Measurements from ENCODE around the gene ZDHHC3.

ZDHHC3 gene

DNA sequence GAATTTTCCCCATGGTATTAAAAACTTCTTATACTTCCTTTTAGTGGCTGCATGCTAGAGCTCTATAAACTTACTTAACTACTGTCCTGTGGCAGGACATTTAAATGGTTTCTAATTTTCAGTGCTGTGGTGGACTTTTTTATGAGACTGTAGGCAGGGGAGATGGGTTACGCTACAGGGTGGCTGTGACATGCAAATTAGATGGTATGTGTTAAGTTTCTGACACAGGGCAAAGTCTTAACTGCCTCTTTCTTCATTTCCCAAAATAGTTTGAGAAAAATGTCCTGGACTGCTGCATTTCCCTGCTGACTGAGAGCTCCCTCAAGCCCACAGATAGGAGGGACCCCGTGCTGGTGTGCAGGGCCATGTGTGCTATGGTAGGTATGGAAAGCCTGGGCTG, 79.5 kb downstream of the ZDHHC3 start:
- Histone ChIP-seq H3K4me1 (ENCODE audit: control insufficient read depth, insufficient read depth, low read length) (no peaks in the 10 kb centered on the region), H3K9me3 (ENCODE audit: control insufficient read depth in 2 of 2, low read length in 2 of 2) (no peaks in the 10 kb centered on the region), H3K4me3 (ENCODE audit: low read length in 2 of 2) (no peak overlapping the region), H3K27ac (ENCODE audit: low read length) (no peak overlapping the region), H3K27me3 (ENCODE audit: control insufficient read depth in 1 of 2, insufficient read depth in 2 of 2, low read length in 2 of 2) (peaks cover 0 to 9% of the 10 kb centered on the region in 2 donors), H3K9ac (ENCODE audit: low read length in 2 of 2) (no peak overlapping the region), H3K36me3 (ENCODE audit: control insufficient read depth in 2 of 2, insufficient read depth in 2 of 2, low read length in 2 of 2) (no peaks in the 10 kb centered on the region)

DNA sequence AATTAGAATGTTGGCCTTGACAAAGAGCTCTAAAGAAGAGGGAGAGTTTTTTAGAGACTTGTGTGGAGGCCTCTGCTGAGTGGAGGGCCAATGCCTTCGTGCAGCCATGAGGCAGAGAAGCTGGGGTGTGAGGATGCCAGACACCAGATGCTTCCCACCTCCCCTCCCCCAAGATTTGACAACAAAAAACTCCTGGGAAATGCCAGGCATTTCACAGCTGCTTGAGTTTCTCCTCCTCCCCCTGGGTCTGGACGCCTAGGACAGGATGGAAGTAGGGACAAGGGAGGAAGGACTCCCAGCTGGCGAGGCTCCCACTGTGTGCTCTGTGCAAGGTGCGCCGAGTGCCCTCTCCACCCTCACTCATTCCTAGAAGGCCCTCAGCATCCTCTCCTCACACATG, 81.5 kb downstream of the ZDHHC3 start:
- H3K27me3 ChIP-seq (ENCODE audit: control insufficient read depth in 1 of 2, insufficient read depth in 2 of 2, low read length in 2 of 2), result peaks cover 0 to 4% of the 10 kb centered on the region in 2 donors
- no peak overlapping the region for H3K4me3 ChIP-seq (ENCODE audit: low read length in 2 of 2)
- no peak overlapping the region for H3K9ac ChIP-seq (ENCODE audit: low read length in 2 of 2)
- H3K4me1 ChIP-seq (ENCODE audit: control insufficient read depth, insufficient read depth, low read length), result no peaks in the 10 kb centered on the region
- no peaks in the 10 kb centered on the region for H3K9me3 ChIP-seq (ENCODE audit: control insufficient read depth in 2 of 2, low read length in 2 of 2)
- H3K36me3 ChIP-seq (ENCODE audit: control insufficient read depth in 2 of 2, insufficient read depth in 2 of 2, low read length in 2 of 2), result no peaks in the 10 kb centered on the region
- no peak overlapping the region for H3K27ac ChIP-seq (ENCODE audit: low read length)

DNA sequence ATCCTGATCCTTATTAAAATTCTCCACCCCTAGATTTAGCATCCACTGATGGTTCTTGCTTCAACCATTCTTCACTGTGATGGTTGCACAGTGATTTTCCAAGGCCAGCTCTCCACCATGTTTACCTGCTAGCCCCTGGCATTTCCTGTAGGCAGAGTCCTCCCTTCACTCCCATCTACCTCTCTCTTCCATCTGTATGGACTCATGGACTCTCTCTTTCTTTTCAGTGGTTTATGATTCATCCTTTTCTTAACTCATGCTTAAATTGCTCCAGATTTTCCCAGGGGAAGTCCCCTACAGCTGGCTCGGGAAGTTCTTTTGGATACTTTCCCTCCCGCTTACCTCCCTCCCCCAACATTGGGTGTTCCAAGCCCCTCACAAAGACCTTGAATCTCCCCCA, 82.9 kb downstream of the ZDHHC3 start:
- no peak overlapping the region for H3K4me3 ChIP-seq (ENCODE audit: low read length in 2 of 2)
- H3K4me1 ChIP-seq (ENCODE audit: control insufficient read depth, insufficient read depth, low read length), result no peaks in the 10 kb centered on the region
- no peaks in the 10 kb centered on the region for H3K36me3 ChIP-seq (ENCODE audit: control insufficient read depth in 2 of 2, insufficient read depth in 2 of 2, low read length in 2 of 2)
- no peak overlapping the region for H3K27ac ChIP-seq (ENCODE audit: low read length)
- no peaks in the 10 kb centered on the region for H3K27me3 ChIP-seq (ENCODE audit: control insufficient read depth in 1 of 2, insufficient read depth in 2 of 2, low read length in 2 of 2)
- H3K9ac ChIP-seq (ENCODE audit: low read length in 2 of 2), result no peak overlapping the region
- H3K9me3 ChIP-seq (ENCODE audit: control insufficient read depth in 2 of 2, low read length in 2 of 2), result no peaks in the 10 kb centered on the region

DNA sequence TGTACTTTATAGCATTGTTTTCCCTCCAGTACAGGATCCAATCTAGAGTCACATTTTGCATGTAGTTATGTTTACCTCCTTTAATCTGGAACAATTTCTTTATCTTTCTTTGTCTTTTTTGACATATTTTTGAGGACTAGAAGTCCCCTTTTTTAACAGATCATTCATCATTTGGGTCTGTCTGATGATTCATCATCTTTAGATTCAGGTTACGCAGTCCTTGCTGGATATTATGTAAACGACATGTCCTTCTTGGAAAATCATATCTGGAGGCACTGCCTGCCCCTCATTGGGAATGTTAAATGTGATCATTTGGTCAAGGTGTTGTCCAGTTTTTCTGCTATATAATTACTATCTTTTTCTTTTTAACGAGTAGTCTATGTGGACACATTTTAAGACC, 83.3 kb downstream of the ZDHHC3 start:
- no peaks in the 10 kb centered on the region for H3K9me3 ChIP-seq (ENCODE audit: control insufficient read depth in 2 of 2, low read length in 2 of 2)
- H3K27ac ChIP-seq (ENCODE audit: low read length), result no peak overlapping the region
- H3K9ac ChIP-seq (ENCODE audit: low read length in 2 of 2), result no peak overlapping the region
- H3K4me1 ChIP-seq (ENCODE audit: control insufficient read depth, insufficient read depth, low read length), result no peaks in the 10 kb centered on the region
- no peaks in the 10 kb centered on the region for H3K27me3 ChIP-seq (ENCODE audit: control insufficient read depth in 1 of 2, insufficient read depth in 2 of 2, low read length in 2 of 2)
- no peaks in the 10 kb centered on the region for H3K36me3 ChIP-seq (ENCODE audit: control insufficient read depth in 2 of 2, insufficient read depth in 2 of 2, low read length in 2 of 2)
- H3K4me3 ChIP-seq (ENCODE audit: low read length in 2 of 2), result no peak overlapping the region

DNA sequence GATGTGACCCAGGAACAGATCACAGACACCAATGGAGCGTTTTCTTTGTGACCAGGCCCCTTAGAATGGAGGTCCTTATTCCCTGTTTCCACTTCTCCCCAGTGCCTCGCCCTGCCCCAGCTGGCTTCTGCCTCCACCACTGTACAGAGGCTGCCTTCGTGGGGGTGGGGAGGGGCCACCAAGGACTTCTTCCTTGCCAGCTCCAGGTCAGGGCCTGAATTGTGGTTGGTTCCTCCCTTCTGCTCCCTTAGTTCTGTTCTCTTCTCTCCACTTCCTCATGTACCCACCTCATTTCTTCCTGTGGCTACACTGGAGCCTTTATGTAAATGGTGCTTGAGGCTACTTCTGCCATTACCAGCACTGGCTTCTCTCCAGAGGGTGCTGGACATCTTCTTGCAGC, 85.1 kb downstream of the ZDHHC3 start:
- Histone ChIP-seq H3K36me3 (ENCODE audit: control insufficient read depth in 2 of 2, insufficient read depth in 2 of 2, low read length in 2 of 2) (no peaks in the 10 kb centered on the region), H3K27me3 (ENCODE audit: control insufficient read depth in 1 of 2, insufficient read depth in 2 of 2, low read length in 2 of 2) (peaks cover 0 to 2% of the 10 kb centered on the region in 2 donors), H3K9me3 (ENCODE audit: control insufficient read depth in 2 of 2, low read length in 2 of 2) (no peaks in the 10 kb centered on the region), H3K9ac (ENCODE audit: low read length in 2 of 2) (no peak overlapping the region), H3K27ac (ENCODE audit: low read length) (no peak overlapping the region), H3K4me1 (ENCODE audit: control insufficient read depth, insufficient read depth, low read length) (no peaks in the 10 kb centered on the region), H3K4me3 (ENCODE audit: low read length in 2 of 2) (no peak overlapping the region)

DNA sequence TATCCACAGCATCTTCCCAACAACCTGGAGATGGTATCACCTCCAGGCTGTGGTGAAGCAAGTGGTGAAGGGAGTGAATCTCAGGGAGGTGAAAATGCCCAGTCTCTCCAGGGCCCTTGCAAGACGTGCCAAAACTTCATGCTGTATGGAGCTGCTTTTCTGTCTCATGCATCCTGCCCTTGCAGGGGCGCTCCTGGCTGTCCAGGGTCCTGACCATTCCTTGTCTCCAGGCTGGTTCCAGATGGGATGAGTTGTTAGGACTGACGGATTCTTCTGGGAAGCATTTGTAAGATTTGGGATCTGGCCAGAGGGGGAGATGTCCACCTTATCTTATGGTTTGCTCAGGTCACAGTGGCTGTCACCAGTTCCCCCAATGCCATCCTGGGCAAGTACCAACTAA, 85.7 kb downstream of the ZDHHC3 start:
- H3K9me3 ChIP-seq (ENCODE audit: control insufficient read depth in 2 of 2, low read length in 2 of 2), result no peaks in the 10 kb centered on the region
- H3K4me3 ChIP-seq (ENCODE audit: low read length in 2 of 2), result no peak overlapping the region
- H3K4me1 ChIP-seq (ENCODE audit: control insufficient read depth, insufficient read depth, low read length), result peaks cover 2% of the 10 kb centered on the region
- no peak overlapping the region for H3K9ac ChIP-seq (ENCODE audit: low read length in 2 of 2)
- peaks cover 0 to 2% of the 10 kb centered on the region in 2 donors for H3K27me3 ChIP-seq (ENCODE audit: control insufficient read depth in 1 of 2, insufficient read depth in 2 of 2, low read length in 2 of 2)
- no peak overlapping the region for H3K27ac ChIP-seq (ENCODE audit: low read length)
- no peaks in the 10 kb centered on the region for H3K36me3 ChIP-seq (ENCODE audit: control insufficient read depth in 2 of 2, insufficient read depth in 2 of 2, low read length in 2 of 2)

DNA sequence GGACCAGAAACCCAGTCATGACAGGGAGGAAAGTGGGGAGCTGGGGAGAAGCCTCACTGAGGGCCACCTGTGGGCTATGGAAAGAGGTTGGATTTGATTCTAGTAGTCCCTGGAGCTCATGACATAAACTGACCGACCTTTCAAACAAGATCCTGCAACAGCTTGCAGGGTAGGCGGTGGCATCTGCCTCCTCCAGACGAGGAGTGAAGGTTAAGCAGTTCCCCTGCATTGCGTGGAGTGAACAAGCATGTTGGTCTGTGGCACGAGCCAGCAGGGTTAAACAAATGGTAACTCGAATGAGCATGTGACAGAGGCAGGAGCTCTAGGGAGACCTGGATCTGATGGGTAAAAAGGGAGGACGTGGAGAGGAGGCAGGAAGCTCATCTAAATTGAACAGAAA, 88.9 kb downstream of the ZDHHC3 start:
- Histone ChIP-seq H3K9me3 (ENCODE audit: control insufficient read depth in 2 of 2, low read length in 2 of 2) (no peaks in the 10 kb centered on the region), H3K4me1 (ENCODE audit: control insufficient read depth, insufficient read depth, low read length) (peaks cover 2% of the 10 kb centered on the region), H3K27ac (ENCODE audit: low read length) (no peak overlapping the region), H3K4me3 (ENCODE audit: low read length in 2 of 2) (no peak overlapping the region), H3K36me3 (ENCODE audit: control insufficient read depth in 2 of 2, insufficient read depth in 2 of 2, low read length in 2 of 2) (no peaks in the 10 kb centered on the region), H3K9ac (ENCODE audit: low read length in 2 of 2) (no peak overlapping the region), H3K27me3 (ENCODE audit: control insufficient read depth in 1 of 2, insufficient read depth in 2 of 2, low read length in 2 of 2) (peaks cover 5 to 7% of the 10 kb centered on the region in 2 donors)

DNA sequence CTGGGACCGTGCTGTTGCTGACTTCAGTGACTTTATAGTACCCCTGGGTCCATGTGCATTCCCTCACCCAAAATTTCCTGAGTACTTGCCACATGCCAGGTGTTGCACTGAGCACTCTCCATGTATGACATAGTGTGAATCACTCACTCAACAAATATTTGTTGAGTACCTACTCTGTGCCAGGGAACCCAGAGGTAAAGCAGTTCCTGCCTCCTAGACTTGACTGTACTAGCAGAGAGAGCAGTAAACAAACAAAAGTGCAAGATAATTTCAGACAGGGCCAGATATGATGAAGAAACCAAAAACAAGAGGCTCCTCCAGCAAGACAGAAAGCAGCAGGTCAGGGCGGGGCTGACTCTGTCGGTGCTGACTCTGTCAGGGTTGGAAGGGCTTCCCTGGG, 89.4 kb downstream of the ZDHHC3 start:
- no peak overlapping the region for H3K9ac ChIP-seq (ENCODE audit: low read length in 2 of 2)
- peaks cover 2% of the 10 kb centered on the region for H3K4me1 ChIP-seq (ENCODE audit: control insufficient read depth, insufficient read depth, low read length)
- peaks cover 5 to 7% of the 10 kb centered on the region in 2 donors for H3K27me3 ChIP-seq (ENCODE audit: control insufficient read depth in 1 of 2, insufficient read depth in 2 of 2, low read length in 2 of 2)
- no peak overlapping the region for H3K4me3 ChIP-seq (ENCODE audit: low read length in 2 of 2)
- H3K36me3 ChIP-seq (ENCODE audit: control insufficient read depth in 2 of 2, insufficient read depth in 2 of 2, low read length in 2 of 2), result no peaks in the 10 kb centered on the region
- H3K27ac ChIP-seq (ENCODE audit: low read length), result no peak overlapping the region
- H3K9me3 ChIP-seq (ENCODE audit: control insufficient read depth in 2 of 2, low read length in 2 of 2), result no peaks in the 10 kb centered on the region

DNA sequence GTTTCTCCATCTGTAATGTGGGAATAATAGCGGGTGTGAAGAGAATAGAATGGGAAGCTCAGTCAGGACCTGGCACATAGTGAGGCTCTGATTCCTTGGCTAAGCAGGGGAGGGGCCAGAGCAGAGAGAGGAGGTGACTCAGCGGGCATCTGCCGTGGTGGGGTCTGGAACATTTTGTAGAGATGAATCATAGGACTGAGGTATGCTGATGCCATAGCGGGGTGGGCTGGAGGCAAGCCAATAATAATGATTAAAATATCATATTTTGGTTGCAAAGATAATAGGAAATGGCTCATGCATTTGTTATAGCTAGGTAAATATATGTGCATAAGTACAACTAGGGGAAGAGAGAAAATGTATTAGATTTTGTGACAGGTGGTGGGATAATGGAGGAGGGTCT, 90.4 kb downstream of the ZDHHC3 start:
- Histone ChIP-seq H3K27me3 (ENCODE audit: control insufficient read depth in 1 of 2, insufficient read depth in 2 of 2, low read length in 2 of 2) (peaks cover 5 to 7% of the 10 kb centered on the region in 2 donors), H3K27ac (ENCODE audit: low read length) (no peak overlapping the region), H3K4me3 (ENCODE audit: low read length in 2 of 2) (no peak overlapping the region), H3K4me1 (ENCODE audit: control insufficient read depth, insufficient read depth, low read length) (peaks cover 2% of the 10 kb centered on the region), H3K36me3 (ENCODE audit: control insufficient read depth in 2 of 2, insufficient read depth in 2 of 2, low read length in 2 of 2) (no peaks in the 10 kb centered on the region), H3K9me3 (ENCODE audit: control insufficient read depth in 2 of 2, low read length in 2 of 2) (no peaks in the 10 kb centered on the region), H3K9ac (ENCODE audit: low read length in 2 of 2) (no peak overlapping the region)

DNA sequence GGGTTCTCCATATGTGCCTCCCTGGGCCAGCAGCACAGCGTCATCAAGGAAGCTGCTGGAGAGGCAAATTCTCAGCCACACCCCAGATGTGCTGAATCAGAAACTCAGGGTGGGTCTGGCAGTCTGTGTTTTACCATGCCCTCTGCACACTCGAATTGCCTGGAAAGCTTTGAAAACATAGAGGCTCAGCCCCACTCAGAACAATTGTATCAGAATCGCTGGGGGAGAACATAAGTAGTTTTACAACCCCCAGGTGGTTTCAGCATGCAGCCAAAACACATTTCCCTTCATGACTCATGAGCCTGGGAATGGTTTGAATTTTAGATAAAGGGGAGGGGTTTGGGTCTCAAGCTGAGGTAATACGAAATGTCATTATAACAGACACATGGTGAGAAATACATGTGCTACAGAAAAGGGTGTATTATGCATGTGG, 92.0 kb downstream of the ZDHHC3 start:
- peaks cover 2% of the 10 kb centered on the region for H3K4me1 ChIP-seq (ENCODE audit: control insufficient read depth, insufficient read depth, low read length)
- no peaks in the 10 kb centered on the region for H3K9me3 ChIP-seq (ENCODE audit: control insufficient read depth in 2 of 2, low read length in 2 of 2)
- H3K4me3 ChIP-seq (ENCODE audit: low read length in 2 of 2), result no peak overlapping the region
- no peaks in the 10 kb centered on the region for H3K36me3 ChIP-seq (ENCODE audit: control insufficient read depth in 2 of 2, insufficient read depth in 2 of 2, low read length in 2 of 2)
- no peak overlapping the region for H3K27ac ChIP-seq (ENCODE audit: low read length)
- peaks cover 5 to 7% of the 10 kb centered on the region in 2 donors for H3K27me3 ChIP-seq (ENCODE audit: control insufficient read depth in 1 of 2, insufficient read depth in 2 of 2, low read length in 2 of 2)
- no peak overlapping the region for H3K9ac ChIP-seq (ENCODE audit: low read length in 2 of 2)

DNA sequence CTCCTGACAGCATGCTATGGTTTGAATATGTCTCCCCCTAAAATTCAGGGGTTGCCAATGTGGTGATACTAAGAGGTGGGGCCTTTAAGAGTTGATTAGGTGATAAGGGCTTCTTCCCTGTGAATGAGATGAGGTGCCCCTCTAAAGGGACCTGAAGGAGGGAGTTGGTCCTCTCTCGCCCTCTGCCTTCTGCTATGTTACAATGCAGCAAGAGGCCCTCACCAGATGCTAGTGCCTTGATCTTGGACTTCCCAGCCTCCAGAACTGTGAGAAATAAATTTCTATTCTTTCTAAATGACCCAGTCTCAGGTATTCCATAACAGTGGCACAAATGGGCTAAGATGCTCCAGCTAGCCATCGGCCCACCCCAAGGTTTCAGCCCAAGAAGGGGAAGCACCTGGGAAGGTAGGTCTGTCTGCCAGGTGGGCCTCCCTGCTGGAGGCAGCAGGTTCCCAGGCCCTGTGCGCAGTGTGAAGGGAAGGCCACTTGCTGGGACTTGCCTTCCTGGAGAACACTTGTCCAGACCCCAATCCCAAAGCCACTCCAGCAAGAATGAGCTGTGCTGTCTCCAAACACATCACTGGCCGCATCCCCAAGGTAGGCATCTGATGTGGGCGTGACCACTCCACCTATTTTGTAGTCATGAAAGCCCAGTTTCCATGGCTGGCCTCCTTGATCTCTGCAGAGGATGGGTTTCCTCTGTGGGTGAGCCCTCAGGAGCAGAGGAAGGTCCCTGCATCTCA, 92.6 kb downstream of the ZDHHC3 start:
- Histone ChIP-seq H3K9ac (ENCODE audit: low read length in 2 of 2) (no peak overlapping the region), H3K9me3 (ENCODE audit: control insufficient read depth in 2 of 2, low read length in 2 of 2) (no peaks in the 10 kb centered on the region), H3K27me3 (ENCODE audit: control insufficient read depth in 1 of 2, insufficient read depth in 2 of 2, low read length in 2 of 2) (peaks cover 5 to 7% of the 10 kb centered on the region in 2 donors), H3K27ac (ENCODE audit: low read length) (no peak overlapping the region), H3K4me3 (ENCODE audit: low read length in 2 of 2) (no peak overlapping the region), H3K36me3 (ENCODE audit: control insufficient read depth in 2 of 2, insufficient read depth in 2 of 2, low read length in 2 of 2) (no peaks in the 10 kb centered on the region), H3K4me1 (ENCODE audit: control insufficient read depth, insufficient read depth, low read length) (peaks cover 2% of the 10 kb centered on the region)

Measured in stomach smooth muscle (tissue), 2 donors.